ENCODE results near the gene HEBP1.

DNA sequence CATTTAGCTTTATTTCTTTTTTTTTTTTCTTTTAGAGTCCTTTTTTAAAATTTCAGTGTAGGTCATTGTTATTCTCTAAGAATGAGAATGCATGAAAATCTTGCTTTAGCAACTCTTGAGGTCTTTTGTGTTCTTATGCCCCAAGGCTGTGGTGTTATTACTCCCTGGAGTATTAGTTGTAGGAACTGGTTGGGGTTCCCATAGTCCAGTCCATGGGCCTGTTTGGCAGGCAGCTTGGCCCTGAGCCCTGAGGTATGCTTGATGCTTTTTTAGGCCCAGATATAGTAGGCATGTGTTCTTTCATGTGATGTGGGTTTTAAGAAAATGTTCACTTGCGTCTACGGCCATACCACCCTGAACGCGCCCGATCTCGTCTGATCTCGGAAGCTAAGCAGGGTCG is 45.8 kb upstream of the HEBP1 start:
- TF ChIP-seq, protein P1, sequence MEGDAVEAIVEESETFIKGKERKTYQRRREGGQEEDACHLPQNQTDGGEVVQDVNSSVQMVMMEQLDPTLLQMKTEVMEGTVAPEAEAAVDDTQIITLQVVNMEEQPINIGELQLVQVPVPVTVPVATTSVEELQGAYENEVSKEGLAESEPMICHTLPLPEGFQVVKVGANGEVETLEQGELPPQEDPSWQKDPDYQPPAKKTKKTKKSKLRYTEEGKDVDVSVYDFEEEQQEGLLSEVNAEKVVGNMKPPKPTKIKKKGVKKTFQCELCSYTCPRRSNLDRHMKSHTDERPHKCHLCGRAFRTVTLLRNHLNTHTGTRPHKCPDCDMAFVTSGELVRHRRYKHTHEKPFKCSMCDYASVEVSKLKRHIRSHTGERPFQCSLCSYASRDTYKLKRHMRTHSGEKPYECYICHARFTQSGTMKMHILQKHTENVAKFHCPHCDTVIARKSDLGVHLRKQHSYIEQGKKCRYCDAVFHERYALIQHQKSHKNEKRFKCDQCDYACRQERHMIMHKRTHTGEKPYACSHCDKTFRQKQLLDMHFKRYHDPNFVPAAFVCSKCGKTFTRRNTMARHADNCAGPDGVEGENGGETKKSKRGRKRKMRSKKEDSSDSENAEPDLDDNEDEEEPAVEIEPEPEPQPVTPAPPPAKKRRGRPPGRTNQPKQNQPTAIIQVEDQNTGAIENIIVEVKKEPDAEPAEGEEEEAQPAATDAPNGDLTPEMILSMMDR (IDR thresholded peaks at IDR 0.05) = no peak
- TF ChIP-seq POLR2A (IDR thresholded peaks at IDR 0.05) = no peak
